GM03348 (cell line): ENCODE measurements around the gene EPHA8.
A peak's percentile ranks its signal among the peaks of the same experiment; 100 is the strongest.

ENCODE experiments used
- DNase-seq: peaks from one replicate; pipeline ENCODE4 v3.0.0; 2012; ENCODE audit warnings: low spot score

Gene EPHA8

DNA sequence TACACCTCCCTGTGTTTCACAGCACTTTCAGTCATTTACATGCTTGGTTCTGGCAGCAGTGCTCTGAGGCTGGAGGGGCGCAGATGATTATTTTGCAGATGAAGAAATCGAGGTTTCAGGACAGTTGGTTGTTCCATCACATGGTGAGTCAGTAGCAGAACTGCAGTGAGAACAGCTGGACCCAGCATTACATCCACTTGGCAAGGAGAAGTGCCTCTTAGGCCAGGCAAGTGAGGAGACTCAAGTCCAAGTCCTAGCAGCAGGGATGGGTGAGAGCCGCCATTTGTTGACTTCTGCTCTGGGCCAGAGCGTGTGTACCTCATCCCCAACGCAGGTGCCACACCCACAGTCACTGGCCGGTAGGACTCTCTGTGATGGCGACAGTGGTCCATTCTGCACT lies 26.8 kb upstream of the EPHA8 start:
- peak; percentile 55 for DNase-seq

DNA sequence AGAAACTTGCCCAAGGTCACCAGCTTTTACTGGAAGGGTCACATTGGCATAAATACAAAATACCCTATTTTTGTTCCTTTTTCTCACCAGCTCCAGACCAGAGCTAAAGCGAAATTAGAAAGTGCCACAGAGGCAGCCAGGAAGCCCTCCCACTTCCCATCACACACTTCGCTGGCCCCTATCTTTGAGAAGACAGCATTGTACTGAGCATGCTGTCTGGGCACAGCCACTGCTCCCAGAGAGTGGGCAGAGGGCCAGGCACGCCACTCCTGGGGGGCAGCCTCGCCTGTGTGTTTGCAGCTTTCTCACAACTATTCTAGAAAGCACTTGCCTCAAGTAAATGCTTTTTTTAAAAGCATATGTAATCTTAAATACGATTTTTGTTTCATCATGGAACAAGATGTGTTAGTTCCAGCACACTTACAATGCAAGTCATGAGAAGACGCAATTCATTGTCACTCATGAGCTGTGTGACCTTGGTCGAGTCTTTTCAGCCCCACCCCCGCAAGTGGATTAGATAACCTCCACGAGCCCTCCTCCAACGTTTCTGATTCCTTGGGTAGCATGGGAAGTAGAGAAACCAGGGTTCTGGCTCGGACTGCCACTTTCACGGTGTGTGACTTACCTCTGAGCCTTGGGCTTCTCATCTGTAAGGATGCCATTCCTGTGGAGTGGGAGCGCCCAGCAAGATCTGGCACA lies 25.7 kb upstream of the EPHA8 start:
- no peak for DNase-seq

DNA sequence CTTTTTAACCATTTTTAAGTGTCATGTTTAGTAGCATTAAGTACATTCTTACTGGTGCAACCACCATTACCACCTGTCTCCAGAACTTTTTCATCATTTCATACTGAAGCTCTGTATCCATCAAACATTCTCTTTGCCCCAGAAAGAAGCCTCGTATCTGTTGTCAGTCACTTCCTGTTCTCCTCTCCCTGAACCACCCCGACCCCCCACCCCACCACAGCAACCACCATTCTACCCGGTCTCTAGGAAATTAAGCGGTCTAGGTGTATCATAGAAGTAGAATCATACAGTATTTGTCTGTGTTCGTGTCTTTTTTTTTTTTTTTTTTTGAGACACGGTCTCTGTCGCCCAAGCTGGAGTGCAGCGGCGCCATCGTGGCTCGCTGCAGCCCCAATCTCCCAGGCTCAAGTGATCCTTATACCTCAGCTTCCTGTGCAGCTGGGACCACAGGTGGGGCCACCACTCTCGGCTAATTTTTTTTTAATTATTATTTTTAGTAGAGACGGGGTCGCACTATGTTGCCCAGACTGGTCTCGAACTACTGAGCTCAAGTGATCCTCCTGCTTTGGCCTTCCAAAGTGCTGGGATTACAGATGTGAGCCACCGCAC lies 23.7 kb upstream of the EPHA8 start:
- no peak for DNase-seq

DNA sequence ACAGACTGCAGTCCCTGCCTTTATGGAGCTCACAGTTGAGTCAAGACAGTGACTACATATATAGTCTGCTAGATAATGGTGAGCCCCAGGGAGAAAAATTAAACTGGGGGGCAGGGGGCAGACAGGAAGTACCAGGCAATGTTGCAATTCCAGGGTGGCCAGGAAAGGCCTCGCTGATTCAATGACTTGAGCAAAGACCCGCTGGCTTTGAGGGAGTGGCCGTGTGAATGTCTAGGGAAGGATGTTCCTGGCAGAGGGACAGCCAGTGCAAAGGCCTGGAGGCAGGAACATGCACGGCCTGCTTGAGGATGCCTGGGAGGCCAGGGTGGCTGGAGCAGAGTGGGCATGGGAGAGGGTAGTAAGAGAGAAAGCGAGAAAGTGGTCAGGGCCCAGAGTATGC lies 23.0 kb upstream of the EPHA8 start:
- no peak for DNase-seq

DNA sequence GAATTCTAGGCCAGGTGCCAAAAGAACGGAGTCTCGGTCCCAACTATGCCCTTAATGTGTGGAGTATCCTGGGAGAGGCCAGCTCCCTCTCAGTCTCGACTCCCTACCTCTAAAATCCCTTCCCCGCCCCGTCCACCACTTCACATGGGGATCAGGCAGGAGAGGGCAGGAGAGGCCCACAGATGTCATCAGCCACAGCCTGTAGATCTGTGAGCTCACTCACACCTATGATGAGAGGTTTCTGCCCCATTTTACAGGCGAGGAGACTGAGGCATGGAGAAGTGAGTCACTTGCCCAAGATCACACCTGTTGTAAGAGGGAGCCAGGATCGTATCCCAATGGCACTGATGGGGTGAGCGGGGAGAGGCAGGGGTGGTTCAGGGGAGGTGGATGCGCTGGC lies 20.4 kb upstream of the EPHA8 start:
- no peak for DNase-seq

DNA sequence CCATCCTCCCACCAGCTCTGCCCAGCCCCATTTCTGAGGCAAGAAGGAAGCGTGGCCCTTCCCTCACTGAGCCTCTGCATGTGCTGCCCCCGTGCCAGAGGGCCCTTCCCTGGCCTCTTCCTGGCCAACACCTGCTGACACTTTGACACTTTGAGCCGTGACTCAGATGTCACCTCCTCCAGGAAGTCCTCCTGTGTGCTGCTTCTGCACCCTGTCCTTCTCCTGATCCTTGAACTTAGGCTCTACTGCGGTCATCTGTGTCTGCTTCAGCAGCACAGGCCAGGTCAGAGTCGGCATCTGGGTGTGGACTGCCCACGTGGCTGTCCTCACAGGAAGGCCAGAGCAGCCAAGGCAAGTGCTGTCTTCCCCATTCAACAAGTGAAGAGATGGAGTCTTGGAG lies 19.6 kb upstream of the EPHA8 start:
- DNase-seq, result no peak

DNA sequence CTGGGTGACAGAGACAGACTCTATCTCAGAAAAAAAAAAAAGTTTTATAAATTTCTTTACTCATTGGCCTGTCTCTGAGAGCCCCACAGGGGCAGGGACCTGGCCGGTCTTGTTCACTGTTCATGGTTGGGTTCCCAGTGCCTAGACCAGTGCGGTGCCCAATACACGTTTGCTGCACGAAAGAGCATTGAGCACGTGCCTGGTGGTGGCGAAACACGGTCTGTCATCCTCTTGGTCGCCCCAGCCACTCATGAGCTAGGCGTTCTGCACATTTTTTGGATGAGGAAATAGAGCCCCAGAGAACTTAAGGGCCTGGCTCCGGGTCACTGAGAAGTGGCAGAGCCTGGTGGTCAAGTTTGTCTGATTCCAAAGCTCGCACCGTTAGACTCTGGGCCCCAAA lies 18.7 kb upstream of the EPHA8 start:
- DNase-seq, result no peak

DNA sequence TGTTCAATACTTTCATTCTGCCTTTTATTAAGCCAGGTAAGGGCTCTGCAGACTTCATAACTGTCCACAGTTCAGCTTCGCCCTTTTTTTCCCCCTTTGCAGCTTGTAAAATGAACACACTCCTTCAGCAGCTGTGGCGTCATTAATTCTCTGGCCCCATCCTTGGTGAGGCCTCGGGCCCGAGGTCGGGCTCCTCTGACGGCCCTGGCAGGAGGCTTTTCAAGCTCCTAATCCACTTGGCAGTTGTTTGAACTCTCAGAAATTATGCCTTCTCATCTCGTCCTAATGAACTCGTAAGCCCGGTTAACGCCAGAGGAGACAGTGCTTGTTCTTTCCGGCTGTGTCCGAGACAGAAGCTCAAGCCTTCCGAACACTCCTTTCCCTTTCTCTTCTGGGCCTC lies 18.1 kb upstream of the EPHA8 start:
- no peak for DNase-seq

DNA sequence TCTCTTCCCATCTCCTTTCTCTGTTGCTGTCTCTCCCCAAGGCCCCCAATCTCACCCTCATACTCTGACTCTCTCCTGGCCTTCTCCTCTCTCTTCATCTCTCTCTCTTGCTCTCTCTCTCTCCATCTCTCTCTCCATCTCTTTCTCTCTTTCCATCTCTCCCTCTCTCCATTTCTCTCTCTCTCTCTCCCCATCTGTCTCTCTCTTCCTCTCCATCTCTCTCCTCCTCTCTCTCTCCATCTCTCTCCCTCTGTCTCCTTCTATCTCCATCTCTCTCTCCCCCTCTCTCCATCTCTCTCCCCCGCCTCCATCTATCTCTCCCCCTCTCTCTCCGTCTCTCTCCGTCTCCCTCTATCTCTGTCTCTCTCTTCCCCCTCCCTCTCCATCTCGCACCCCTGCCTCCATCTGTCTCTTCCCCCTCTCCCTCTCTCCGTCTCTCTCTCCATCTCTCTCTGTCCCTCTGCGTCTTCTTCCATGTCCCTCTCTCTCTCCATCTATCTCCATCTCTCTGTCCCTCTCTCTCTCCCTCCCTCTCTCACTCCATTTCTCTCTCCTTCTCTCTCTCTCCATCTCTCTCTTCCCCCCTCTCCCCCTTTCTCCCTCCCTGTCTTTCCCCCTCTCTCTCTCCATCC lies 16.0 kb upstream of the EPHA8 start:
- DNase-seq, result no peak

DNA sequence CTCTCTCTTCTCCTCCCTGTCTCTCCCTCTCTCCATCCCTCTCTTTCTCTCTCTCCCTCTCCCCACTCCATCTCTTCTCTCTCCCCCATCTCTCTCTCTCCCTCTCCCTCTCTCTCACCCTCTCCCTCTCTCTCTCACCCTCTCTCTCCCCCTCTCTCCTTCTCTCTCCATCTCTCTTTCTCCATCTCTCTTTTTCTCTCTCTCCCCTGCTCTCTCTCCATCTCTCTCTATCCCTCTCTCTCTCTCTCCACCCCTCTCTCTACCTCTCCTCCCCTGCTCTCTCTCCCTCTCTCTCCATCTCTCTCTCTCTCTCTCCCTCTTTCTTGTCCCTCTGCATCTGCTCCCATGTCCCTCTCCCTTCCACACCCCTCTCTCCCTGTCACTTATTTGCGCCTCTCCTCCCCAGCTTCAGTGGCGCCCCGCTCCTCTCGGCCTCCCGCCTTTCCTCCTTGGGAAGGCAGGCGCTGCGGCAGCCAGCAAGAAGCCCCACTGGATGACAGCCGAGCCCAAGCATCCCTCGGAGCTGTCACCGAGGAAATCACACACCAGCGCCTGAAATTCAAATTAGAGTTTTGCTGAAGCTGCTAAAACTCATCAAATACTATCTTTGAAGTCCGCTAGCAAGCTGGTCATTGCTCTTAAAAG lies 15.3 kb upstream of the EPHA8 start:
- no peak for DNase-seq

DNA sequence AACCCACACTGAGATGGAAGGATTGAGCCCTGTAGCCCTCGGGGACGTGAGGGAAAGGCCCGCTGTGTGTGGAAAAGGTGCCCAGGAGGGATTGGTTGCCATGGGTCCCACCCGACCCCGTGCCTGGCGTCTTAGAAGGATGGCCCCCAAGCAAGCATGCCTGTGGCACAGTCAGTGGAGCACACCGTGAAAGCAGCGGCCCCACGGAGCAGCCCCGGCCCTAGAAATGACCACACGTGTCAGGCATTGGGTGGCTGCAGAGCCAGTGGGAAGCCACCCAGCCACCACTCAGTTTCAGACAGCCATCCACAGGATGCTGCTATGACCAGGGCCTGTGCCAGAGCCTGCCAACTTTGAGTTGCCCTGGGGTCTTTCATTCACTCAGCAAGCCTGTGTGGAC lies 13.3 kb upstream of the EPHA8 start:
- DNase-seq, result no peak

DNA sequence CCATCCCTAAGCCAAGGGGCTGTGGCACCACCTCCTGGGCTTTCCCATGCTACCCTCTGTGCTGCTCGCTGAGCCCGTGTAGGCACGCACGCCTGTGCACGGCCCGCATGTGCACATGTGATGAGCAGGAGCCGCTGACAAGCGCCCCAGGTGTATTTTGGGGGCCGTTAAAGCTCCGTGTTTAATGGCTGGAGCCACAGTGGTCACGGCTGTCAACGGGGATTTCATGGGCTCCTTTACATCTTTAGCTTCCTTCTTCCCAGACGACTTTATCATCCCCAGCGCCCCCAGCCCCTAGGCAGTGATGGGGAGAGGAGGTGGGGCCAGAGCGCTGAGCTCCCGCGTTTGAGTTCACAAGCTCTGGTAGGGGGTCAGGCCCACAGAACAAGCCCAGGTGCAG lies 11.7 kb upstream of the EPHA8 start:
- DNase-seq, result no peak

DNA sequence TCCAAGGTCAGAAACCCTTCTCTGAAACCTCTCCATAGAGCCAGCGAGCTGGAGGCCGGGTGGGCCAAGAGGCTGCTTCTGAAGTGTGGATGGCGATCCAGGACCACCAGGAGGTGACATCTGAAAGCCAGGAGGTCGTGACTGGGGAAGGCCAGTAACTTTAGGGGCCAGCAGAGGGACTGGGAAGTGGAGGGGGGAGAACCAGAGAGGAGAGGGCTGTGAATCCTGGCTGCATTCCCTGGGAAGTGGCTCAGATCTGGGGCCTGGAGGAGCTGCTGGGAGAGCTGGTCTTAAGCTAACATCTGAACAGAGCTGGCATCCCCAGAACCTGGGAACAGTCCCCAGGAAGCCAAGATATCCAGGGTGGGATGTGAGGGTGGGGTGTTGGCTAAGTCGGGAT lies 11.3 kb upstream of the EPHA8 start:
- DNase-seq, result no peak

DNA sequence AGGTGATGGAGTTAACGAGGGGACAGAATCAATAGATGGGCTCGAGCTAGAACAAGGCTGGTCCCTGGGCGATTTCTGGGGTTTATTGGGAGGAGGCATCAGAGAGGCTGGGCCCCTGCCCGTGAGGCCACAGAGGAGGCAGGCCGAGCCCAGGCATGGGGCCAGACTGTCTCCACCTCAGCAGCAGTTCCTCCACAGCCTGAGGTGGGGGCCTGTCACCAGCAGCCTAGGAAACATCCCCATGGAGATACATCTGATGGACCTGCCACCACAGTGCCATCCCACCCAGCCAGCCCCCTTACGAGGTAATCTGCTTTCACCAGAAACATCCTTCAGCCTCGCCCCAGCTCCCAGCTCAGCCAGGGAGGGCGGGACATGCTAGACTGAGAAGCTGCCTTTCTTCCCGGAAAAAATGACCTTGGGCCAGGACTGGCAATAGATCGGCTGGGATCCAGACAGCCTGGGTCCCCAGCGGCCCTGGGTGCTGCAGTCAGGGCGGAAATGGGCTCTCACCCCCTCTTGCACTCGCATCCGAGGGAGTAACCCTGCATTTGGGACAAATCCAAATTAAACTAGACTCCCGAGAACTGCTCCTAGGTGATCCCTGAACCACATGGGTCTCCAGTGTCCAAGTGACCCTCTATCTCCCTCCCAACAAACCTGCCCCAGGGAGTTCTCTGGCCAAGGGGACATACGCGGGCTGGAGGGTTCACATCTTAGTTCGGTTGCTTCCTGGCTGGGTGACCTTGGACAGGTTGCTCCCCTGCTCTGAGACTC lies 10.0 kb upstream of the EPHA8 start:
- DNase-seq, result no peak

DNA sequence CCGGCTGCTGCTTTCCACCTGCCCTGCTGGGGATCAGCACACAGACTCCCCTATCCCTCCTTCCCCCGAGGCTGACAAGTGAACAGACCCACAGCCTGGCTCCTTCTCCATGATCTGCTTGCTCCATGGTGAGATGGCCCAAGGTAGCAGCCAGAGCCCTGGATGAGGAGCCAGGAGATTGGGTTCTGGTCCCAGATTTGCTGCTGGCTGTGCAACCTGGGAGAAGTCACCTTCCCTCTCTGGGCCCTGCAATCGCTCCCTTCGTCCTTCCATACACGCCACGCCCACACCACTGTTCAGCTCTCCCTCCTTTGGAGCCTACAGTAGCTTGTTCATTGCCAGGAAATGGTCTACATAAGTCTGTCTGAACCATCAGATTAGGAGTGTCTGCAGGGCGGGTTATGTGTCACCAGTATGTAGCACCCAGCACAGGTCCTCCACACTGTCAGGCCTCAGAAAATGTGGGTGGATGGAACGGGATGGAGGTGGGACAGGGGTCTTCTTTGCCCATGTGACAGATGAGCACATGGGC lies 9.2 kb upstream of the EPHA8 start:
- DNase-seq, result no peak

DNA sequence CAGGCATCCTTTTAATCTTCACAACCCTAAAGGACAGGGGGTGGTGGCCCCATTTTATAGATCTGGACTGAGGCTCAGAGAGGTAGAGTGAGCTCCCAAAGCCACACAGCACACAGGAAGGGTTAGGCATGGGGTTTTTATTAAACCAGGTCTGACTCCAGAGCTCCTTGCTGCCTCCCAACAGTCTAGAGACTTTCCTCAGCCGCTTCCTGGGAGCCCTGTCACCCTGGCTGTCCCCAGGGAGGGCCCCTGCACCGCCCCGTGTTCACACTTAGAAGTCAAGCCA lies 8.0 kb upstream of the EPHA8 start:
- DNase-seq, result no peak

DNA sequence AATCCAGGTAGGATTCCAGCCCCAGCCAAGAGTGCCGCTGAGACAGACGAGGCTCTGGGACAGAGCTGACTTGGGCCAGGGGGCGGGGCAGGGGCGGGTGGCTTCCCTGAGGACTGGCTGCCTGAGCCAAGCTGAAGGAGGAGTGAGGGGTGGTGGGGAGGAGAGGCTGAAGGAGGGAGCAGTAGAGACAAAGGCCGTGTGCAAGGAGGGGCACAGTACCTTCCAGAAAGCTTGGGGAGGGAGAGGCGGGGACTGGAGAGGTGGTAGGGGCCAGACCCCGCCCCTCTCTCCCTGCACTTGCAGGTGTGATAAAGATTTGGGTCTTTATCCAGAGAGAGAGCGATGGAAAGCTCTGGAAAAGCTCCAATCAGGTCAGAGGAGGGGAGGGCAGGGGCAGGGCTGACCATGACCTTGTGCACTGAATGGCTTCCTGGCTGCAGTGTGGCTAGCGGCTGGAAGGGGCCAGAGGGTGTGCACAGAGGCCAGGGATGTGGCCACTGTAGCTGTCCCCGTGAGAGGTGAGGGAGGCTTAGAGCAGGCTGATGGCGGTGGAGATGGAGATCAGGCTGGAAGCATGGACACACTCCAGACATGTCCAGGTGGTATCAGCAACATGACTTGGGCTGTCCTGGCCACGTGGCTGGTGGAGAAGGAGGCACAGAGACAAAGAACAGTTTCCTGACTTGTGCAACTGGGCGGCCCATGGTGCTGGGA lies 6.7 kb upstream of the EPHA8 start:
- no peak for DNase-seq

DNA sequence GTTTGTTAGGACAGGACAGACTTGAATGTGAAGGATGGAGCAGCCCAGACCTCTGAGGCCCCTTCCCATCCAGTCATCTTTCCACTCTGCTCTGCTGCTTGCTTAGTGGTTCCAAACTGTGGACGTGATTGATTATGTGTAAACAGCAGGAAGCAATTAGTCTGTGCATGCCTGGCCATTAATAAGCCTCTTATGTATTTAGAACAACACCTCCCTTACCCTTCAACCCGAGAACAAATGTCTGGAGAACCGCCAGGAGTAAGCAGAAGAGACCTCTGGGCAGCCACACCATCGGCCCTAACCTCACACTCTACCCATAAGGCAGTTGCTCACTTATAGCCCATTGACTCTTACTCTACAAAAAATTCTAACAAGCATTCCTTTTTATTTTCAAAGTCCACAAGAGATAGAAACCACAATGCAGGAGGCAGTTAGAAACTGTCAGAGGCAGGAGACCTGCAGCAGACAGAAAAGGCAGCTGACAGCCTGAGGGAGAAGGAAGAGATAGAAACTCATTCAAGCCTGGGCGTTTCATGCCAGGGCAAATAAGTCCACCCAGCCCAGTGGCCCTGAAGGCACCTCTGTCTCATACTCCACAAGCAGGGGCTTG lies 5.8 kb upstream of the EPHA8 start:
- no peak for DNase-seq

DNA sequence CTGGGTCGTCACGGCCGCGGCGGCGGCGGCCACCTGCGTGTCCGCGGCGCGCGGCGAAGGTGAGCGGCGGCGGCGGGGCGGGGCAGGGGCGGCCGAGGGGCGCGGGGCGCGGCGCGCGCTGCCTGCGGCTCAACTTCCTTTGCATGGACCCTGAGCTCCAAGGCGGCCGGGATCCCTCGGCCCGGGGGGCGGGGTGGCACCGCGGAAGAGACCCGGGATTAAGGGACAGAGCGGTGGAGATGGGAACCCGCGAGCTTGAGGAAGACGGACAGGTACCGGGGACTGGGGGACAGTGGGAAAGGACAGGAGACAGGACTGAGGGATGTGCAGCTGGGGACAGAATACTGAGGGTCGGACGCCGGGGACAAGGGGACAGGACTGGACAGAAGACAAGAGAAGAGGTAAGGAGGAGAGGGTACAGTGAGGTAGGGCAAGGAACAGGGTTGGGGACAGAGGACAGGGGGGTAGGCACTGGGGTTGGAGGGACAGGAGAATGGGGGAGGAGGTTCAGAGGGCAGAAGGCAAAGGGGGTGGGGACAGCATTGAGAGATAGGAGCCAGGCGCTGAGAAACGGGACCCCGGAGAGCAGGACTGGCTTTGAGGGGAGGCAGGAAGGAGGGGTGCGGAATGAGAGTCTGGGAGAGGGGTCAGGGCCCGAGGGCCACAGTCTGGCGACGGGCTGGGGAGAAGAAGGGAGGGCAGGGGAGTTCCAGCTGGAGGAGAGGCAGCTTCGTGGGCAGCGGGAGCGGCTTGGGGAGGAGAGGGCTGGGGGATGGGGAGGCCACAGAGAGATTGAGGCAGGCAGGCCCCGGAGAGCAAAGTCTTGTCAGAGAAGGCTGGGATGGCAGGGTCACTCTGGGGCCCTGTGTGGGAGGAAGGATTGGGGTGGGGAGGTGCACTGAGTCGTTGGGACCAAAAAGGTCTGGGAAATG lies 648 bp downstream of the EPHA8 start:
- DNase-seq, result no peak

DNA sequence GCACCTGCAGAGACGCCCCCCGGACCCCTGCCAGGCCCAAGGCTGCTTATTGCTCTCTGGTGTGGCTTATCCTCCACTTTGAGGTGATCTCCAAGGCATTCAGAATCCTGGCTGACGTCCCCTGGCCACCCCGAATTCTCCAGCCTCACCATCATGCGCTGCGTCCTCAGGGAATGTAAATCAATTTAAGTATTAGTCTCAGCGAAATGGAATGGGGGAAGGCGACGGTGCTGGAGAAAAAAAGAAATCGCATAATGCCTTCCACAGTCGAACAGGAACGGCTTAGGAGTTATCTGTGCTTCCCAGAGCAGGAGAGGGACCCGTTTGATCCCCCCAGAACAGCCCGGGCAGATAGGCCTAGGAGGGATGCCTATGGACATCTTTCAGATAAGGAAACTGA lies 2.9 kb downstream of the EPHA8 start:
- no peak for DNase-seq
